GM23338 (cell line): ENCODE results near the gene RNASE7. TPM values are rescaled to one million over a fixed set of nuclear protein-coding genes. Genes with fewer than 3 reads are reported as not detected.

Source experiments
- ATAC-seq: fragments of 200-7000 bp; cut with Tn5 transposase; 3 replicates; pipeline ENCODE4 v1.9.1; 2020
- DNase-seq: peaks from one replicate; pipeline ENCODE4 v3.0.0-alpha.2; 2015; ENCODE audit warnings: low spot score
- H2AFZ ChIP-seq: fragments of 200-600 bp; sonication (generic); 2 replicates; pipeline ENCODE4 v1.8.0; 2016; ENCODE audit warnings: antibody characterized with exemption, mild to moderate bottlenecking, moderate library complexity
- H3F3A ChIP-seq: fragments of 200-600 bp; sonication (generic); replicated peaks from 2 replicates; pipeline ENCODE4 v1.8.0; 2017; ENCODE audit warnings: antibody characterized with exemption, mixed run types, low read depth
- H3K27ac ChIP-seq: fragments of 200-600 bp; sonication (generic); 2 replicates; pipeline ENCODE4 v1.6.1; 2016; ENCODE audit warnings: low read depth
- H3K27me3 ChIP-seq: fragments of 200-600 bp; sonication (generic); 2 replicates; pipeline ENCODE4 v1.8.0; 2016; ENCODE audit warnings: mild to moderate bottlenecking, mixed run types, moderate library complexity; ENCODE audit not compliant: insufficient read depth
- H3K36me3 ChIP-seq: fragments of 200-600 bp; sonication (generic); 2 replicates; pipeline ENCODE4 v1.8.0; 2016; ENCODE audit warnings: mild to moderate bottlenecking; ENCODE audit not compliant: insufficient read depth
- H3K4me1 ChIP-seq: fragments of 200-600 bp; sonication (generic); 2 replicates; pipeline ENCODE4 v1.8.0; 2016; ENCODE audit warnings: mild to moderate bottlenecking, moderate library complexity; ENCODE audit not compliant: insufficient read depth
- H3K4me2 ChIP-seq: fragments of 200-600 bp; sonication (generic); 2 replicates; pipeline ENCODE4 v1.7.1; 2017; ENCODE audit warnings: mixed run types
- H3K4me3 ChIP-seq: fragments of 200-600 bp; sonication (generic); 2 replicates; pipeline ENCODE4 v1.6.1; 2016; ENCODE audit warnings: mixed run types
- H3K79me2 ChIP-seq: fragments of 200-600 bp; sonication (generic); replicated peaks from 2 replicates; pipeline ENCODE4 v1.8.0; 2017; ENCODE audit warnings: mild to moderate bottlenecking; ENCODE audit not compliant: insufficient read depth
- H3K9me2 ChIP-seq: fragments of 200-600 bp; sonication (generic); 2 replicates; pipeline ENCODE4 v1.8.0; 2017; ENCODE audit not compliant: insufficient read depth
- H4K20me1 ChIP-seq: fragments of 200-600 bp; sonication (generic); replicated peaks from 2 replicates; pipeline ENCODE4 v1.8.0; 2017; ENCODE audit warnings: mild to moderate bottlenecking; ENCODE audit not compliant: insufficient read depth
- H3K27ac Mint-ChIP-seq: 2 replicates; pipeline ENCODE4 v1.8.0; 2020; ENCODE audit warnings: inconsistent platforms, mild to moderate bottlenecking, moderate library complexity, mixed read lengths
- H3K27me3 Mint-ChIP-seq: 3 replicates; pipeline ENCODE4 v1.8.0; 2022; ENCODE audit warnings: low read depth, mild to moderate bottlenecking, moderate library complexity, mixed read lengths, inconsistent platforms; ENCODE audit not compliant: insufficient read depth, poor library complexity
- H3K36me3 Mint-ChIP-seq: 3 replicates; pipeline ENCODE4 v1.8.0; 2021; ENCODE audit warnings: low read depth, mild to moderate bottlenecking, inconsistent platforms, moderate library complexity, mixed read lengths
- H3K4me1 Mint-ChIP-seq: 3 replicates; pipeline ENCODE4 v1.8.0; 2020; ENCODE audit warnings: mild to moderate bottlenecking, inconsistent platforms, mixed read lengths
- H3K4me3 Mint-ChIP-seq: 3 replicates; pipeline ENCODE4 v1.8.0; 2021; ENCODE audit warnings: moderate library complexity, mild to moderate bottlenecking, inconsistent platforms, mixed read lengths
- H3K9me3 Mint-ChIP-seq: 3 replicates; pipeline ENCODE4 v1.8.0; 2020; ENCODE audit warnings: moderate library complexity, mild to moderate bottlenecking, inconsistent platforms, mixed read lengths
- CREB1 ChIP-seq: fragments of 250-450 bp; sonication (Bioruptor Pico); IDR thresholded peaks from 2 replicates; pipeline ENCODE4 v1.5.0; 2020; ENCODE audit warnings: low read depth, mild to moderate bottlenecking, moderate library complexity
- CTCF ChIP-seq, 2 experiments: fragments of 200-600 bp in 1 of 2; sonication (generic) in 1 of 2; conservative IDR thresholded peaks; 2 replicates each; pipeline versions ENCODE4 v1.5.1 to v1.6.1; 2016 to 2017; ENCODE audit warnings: antibody characterized with exemption in 2 of 2, low read depth in 2 of 2, mild to moderate bottlenecking in 2 of 2, moderate library complexity in 1 of 2
- ETS1 ChIP-seq: IDR thresholded peaks from 2 replicates; pipeline ENCODE4 v1.6.1; 2016; ENCODE audit warnings: antibody characterized with exemption
- EZH2 ChIP-seq: fragments of 200-600 bp; sonication (generic); IDR thresholded peaks from one replicate; pipeline ENCODE4 v1.8.0; 2017; ENCODE audit warnings: antibody characterized with exemption, mild to moderate bottlenecking, low read depth; ENCODE audit not compliant: unreplicated experiment
- EZH2phosphoT487 ChIP-seq: fragments of 200-600 bp; sonication (generic); IDR thresholded peaks from one replicate; pipeline ENCODE4 v1.8.1; 2018; ENCODE audit warnings: antibody characterized with exemption; ENCODE audit not compliant: unreplicated experiment
- JUNB ChIP-seq: IDR thresholded peaks from one replicate; pipeline ENCODE4 v1.6.1; 2016; ENCODE audit warnings: antibody characterized with exemption; ENCODE audit not compliant: unreplicated experiment
- POLR2AphosphoS5 ChIP-seq: IDR thresholded peaks from 2 replicates; pipeline ENCODE4 v1.6.1; 2016; ENCODE audit warnings: antibody characterized with exemption, low read depth
- STAT1 ChIP-seq: IDR thresholded peaks from one replicate; pipeline ENCODE4 v1.6.1; 2016; ENCODE audit warnings: antibody characterized with exemption; ENCODE audit not compliant: unreplicated experiment
- ZNF114 ChIP-seq: fragments of 250-450 bp; sonication (Bioruptor Pico); IDR thresholded peaks from 2 replicates; pipeline ENCODE4 v1.5.0; 2020; ENCODE audit warnings: mild to moderate bottlenecking, moderate library complexity
- ZNF331 ChIP-seq: fragments of 250-450 bp; sonication (Bioruptor Pico); IDR thresholded peaks from 2 replicates; pipeline ENCODE4 v1.5.0; 2020; ENCODE audit warnings: low read depth, mild to moderate bottlenecking, moderate library complexity
- polyA plus RNA-seq: library from polyadenylated mRNA; unstranded; fragments of >200 nt; fragmentation: Nextera tagmentation; extraction: Ambion mirVana; gene quantifications from 2 replicates; pipeline ENCODE4 v1.2.1, GENCODE V29; 2016
- total RNA-seq: library from RNA; depleted of rRNA; stranded (reverse); fragments of >200 nt; shearing (Covaris generic); gene quantifications from 2 replicates; pipeline ENCODE4 v1.2.3, GENCODE V29; 2014
- TF ChIP-seq, protein P1 (sequence below): fragments of 250-450 bp; sonication (Bioruptor Pico); IDR thresholded peaks from 2 replicates; pipeline ENCODE4 v1.5.0; 2020; ENCODE audit warnings: mild to moderate bottlenecking, moderate library complexity

The RNASE7 gene
- total and polyA plus RNA-seq, 2 experiments from 2014 or later, result not detected

GRCh38 chr14:21032326-21033132 is 9.6 kb upstream of the RNASE7 start (continued):
- no peak for TF ChIP-seq CTCF (conservative IDR thresholded peaks at IDR 0.05; ENCODE audit: low read depth in 2 of 2)
- no peak for TF ChIP-seq CREB1
- no peak for TF ChIP-seq JUNB
- TF ChIP-seq STAT1, result no peak
- no peak for TF ChIP-seq POLR2AphosphoS5
- TF ChIP-seq EZH2, result no peak
- TF ChIP-seq EZH2phosphoT487, result no peak

- no peaks in the 10 kb centered on the region for H3K27me3 ChIP-seq
- no peak for DNase-seq
- no peak for ATAC-seq
- H3K4me1 Mint-ChIP-seq, result peaks cover 3% of the 10 kb centered on the region
- no peaks in the 10 kb centered on the region for H3K4me1 ChIP-seq
- H3K9me2 ChIP-seq, result peaks cover 6% of the 10 kb centered on the region; the same call in 1 of the 2 replicates
- no peak overlapping the region; the same call in 2 of the 3 replicates for H3K4me3 Mint-ChIP-seq
- peaks cover 11% of the 10 kb centered on the region for H3K27me3 Mint-ChIP-seq
- H4K20me1 ChIP-seq, result no peaks in the 10 kb centered on the region
- H3K27ac Mint-ChIP-seq, result no peak overlapping the region
- H2AFZ ChIP-seq, result no peak overlapping the region
- H3F3A ChIP-seq, result no peaks in the 10 kb centered on the region
- H3K9me3 Mint-ChIP-seq, result no peaks in the 10 kb centered on the region
- no peaks in the 10 kb centered on the region for H3K36me3 ChIP-seq
- no peaks in the 10 kb centered on the region; the same call in 2 of the 3 replicates for H3K36me3 Mint-ChIP-seq
- no peaks in the 10 kb centered on the region for H3K79me2 ChIP-seq
- H3K4me3 ChIP-seq, result no peak overlapping the region
- H3K27ac ChIP-seq, result no peak overlapping the region
- H3K4me2 ChIP-seq, result no peak overlapping the region
- TF ChIP-seq JUNB (no peak), STAT1 (no peak), EZH2 (no peak), CREB1 (no peak), CTCF (conservative IDR thresholded peaks at IDR 0.05; ENCODE audit: low read depth in 2 of 2) (no peak), POLR2AphosphoS5 (no peak), ZNF331 (no peak), ZNF114 (CRISPR knock-in tag) (no peak), ETS1 (no peak)
- TF ChIP-seq, protein P1, sequence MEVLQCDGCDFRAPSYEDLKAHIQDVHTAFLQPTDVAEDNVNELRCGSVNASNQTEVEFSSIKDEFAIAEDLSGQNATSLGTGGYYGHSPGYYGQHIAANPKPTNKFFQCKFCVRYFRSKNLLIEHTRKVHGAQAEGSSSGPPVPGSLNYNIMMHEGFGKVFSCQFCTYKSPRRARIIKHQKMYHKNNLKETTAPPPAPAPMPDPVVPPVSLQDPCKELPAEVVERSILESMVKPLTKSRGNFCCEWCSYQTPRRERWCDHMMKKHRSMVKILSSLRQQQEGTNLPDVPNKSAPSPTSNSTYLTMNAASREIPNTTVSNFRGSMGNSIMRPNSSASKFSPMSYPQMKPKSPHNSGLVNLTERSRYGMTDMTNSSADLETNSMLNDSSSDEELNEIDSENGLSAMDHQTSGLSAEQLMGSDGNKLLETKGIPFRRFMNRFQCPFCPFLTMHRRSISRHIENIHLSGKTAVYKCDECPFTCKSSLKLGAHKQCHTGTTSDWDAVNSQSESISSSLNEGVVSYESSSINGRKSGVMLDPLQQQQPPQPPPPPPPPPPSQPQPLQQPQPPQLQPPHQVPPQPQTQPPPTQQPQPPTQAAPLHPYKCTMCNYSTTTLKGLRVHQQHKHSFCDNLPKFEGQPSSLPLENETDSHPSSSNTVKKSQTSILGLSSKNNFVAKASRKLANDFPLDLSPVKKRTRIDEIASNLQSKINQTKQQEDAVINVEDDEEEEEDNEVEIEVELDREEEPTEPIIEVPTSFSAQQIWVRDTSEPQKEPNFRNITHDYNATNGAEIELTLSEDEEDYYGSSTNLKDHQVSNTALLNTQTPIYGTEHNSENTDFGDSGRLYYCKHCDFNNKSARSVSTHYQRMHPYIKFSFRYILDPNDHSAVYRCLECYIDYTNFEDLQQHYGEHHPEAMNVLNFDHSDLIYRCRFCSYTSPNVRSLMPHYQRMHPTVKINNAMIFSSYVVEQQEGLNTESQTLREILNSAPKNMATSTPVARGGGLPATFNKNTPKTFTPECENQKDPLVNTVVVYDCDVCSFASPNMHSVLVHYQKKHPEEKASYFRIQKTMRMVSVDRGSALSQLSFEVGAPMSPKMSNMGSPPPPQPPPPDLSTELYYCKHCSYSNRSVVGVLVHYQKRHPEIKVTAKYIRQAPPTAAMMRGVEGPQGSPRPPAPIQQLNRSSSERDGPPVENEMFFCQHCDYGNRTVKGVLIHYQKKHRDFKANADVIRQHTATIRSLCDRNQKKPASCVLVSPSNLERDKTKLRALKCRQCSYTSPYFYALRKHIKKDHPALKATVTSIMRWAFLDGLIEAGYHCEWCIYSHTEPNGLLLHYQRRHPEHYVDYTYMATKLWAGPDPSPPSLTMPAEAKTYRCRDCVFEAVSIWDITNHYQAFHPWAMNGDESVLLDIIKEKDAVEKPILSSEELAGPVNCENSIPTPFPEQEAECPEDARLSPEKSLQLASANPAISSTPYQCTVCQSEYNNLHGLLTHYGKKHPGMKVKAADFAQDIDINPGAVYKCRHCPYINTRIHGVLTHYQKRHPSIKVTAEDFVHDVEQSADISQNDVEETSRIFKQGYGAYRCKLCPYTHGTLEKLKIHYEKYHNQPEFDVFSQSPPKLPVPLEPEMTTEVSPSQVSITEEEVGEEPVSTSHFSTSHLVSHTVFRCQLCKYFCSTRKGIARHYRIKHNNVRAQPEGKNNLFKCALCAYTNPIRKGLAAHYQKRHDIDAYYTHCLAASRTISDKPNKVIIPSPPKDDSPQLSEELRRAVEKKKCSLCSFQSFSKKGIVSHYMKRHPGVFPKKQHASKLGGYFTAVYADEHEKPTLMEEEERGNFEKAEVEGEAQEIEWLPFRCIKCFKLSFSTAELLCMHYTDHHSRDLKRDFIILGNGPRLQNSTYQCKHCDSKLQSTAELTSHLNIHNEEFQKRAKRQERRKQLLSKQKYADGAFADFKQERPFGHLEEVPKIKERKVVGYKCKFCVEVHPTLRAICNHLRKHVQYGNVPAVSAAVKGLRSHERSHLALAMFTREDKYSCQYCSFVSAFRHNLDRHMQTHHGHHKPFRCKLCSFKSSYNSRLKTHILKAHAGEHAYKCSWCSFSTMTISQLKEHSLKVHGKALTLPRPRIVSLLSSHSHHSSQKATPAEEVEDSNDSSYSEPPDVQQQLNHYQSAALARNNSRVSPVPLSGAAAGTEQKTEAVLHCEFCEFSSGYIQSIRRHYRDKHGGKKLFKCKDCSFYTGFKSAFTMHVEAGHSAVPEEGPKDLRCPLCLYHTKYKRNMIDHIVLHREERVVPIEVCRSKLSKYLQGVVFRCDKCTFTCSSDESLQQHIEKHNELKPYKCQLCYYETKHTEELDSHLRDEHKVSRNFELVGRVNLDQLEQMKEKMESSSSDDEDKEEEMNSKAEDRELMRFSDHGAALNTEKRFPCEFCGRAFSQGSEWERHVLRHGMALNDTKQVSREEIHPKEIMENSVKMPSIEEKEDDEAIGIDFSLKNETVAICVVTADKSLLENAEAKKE (CRISPR knock-in tag), result no peak
Measured at GRCh38 chr14:21033133-21033698, 8.9 kb upstream of the RNASE7 start.
